Effector memory CD8-positive, alpha-beta T cell (primary cell): Measurements from ENCODE around the gene LRP8.
A peak's percentile ranks its signal among the peaks of the same experiment; 100 is the strongest.

Experiments used
- ATAC-seq: fragments of 150-1000 bp; cut with Tn5 transposase; replicated peaks from 2 replicates; pipeline ENCODE4 v1.10.0; 2021; ENCODE audit warnings: mild to moderate bottlenecking, moderate library complexity
- DNase-seq, 3 experiments: peaks; one replicate each; pipeline ENCODE4 v3.0.0; 2021
- H3K27ac Mint-ChIP-seq, 2 donors: one replicate each; pipeline ENCODE4 v1.8.0; 2022; ENCODE audit warnings: mild to moderate bottlenecking in 2 of 2, mixed read lengths in 2 of 2, moderate library complexity in 2 of 2
- H3K27me3 Mint-ChIP-seq, 2 donors: one replicate each; pipeline ENCODE4 v1.8.0; 2022; ENCODE audit warnings: mixed read lengths in 2 of 2
- H3K36me3 Mint-ChIP-seq: one replicate; pipeline ENCODE4 v1.8.0; 2022; ENCODE audit warnings: mild to moderate bottlenecking, moderate library complexity, mixed read lengths; ENCODE audit not compliant: insufficient read depth
- H3K4me1 Mint-ChIP-seq, 2 donors: one replicate each; pipeline ENCODE4 v1.8.0; 2022; ENCODE audit warnings: low read depth in 2 of 2, mixed read lengths in 2 of 2
- H3K4me3 Mint-ChIP-seq, 2 donors: one replicate each; pipeline ENCODE4 v1.8.0; 2022; ENCODE audit warnings: mild to moderate bottlenecking in 2 of 2, mixed read lengths in 2 of 2, moderate library complexity in 2 of 2
- H3K9me3 Mint-ChIP-seq, 2 donors: one replicate each; pipeline ENCODE4 v1.8.0; 2022; ENCODE audit warnings: mixed read lengths in 2 of 2

The LRP8 gene

DNA sequence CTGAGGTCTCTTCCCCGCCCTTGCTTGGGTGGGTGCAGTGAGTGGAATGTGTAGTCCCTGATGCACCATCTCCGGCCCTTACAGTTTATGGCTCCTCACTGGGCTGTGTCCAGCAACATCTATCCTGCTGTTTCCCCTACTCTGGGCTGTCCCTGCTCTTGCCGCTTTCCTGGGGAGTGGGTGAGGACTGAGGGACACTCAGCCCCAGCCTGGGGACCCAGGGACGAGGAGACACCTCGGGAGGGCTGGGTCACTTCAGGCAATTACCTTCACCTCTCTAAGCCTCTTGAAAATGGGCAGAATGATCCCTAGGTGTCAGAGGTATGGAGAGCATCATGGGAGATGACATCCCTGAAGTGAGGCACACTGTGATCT lies 13.6 kb upstream of the LRP8 start:
- no peak overlapping the region for H3K27ac Mint-ChIP-seq
- no peaks in the 10 kb centered on the region for H3K4me1 Mint-ChIP-seq
- H3K4me3 Mint-ChIP-seq: no peak overlapping the region
- H3K36me3 Mint-ChIP-seq: peaks cover 4% of the 10 kb centered on the region
- no peaks in the 10 kb centered on the region for H3K9me3 Mint-ChIP-seq
- H3K27me3 Mint-ChIP-seq: peaks cover 0 to 12% of the 10 kb centered on the region in 2 donors
- DNase-seq: no peak
- ATAC-seq: no peak

DNA sequence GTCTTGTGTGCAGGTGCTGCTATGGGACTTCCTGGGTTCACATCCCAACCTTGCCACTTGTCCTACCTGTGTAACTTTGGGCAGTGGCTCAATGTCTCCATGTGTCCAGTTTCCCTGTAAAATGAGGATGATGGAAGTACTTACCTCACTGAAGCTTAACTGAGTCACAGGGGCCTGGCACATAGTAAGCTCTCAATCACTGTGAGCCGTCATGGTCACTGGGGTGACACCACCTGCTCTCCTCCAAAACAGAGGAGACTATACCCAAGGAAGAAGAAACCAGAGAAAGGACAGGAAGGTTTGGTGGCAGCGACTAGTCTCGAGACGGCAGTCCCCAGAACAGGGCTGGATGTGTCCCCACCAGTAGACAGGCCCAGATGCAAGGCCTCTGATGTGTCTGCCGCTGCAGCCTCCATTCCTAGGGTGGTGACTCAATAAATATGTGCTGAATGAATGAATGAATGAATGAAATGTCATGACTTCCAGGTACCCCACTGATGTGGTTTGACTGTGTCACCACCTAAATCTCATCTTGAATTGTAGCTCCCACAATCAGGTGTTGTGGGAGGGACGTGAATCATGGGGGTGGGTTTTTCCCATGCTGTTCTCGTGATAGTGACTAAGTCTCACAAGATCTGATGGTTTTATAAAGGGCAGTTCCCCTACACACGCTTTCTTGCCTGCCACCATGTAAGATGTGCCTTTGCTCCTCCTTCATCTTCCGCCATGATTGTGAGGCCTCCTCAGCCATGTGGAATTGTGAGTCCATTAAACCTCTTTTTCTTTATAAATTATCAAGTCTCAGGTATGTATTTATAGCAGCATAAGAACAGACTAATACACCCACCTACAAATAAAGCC lies 13.0 kb upstream of the LRP8 start:
- Mint-ChIP-seq H3K27ac (no peak overlapping the region), H3K36me3 (peaks cover 4% of the 10 kb centered on the region), H3K27me3 (peaks cover 0 to 12% of the 10 kb centered on the region in 2 donors), H3K4me3 (no peak overlapping the region), H3K4me1 (peaks cover 0 to 1% of the 10 kb centered on the region in 2 donors), H3K9me3 (no peaks in the 10 kb centered on the region)
- ATAC-seq: no peak
- no peak for DNase-seq

DNA sequence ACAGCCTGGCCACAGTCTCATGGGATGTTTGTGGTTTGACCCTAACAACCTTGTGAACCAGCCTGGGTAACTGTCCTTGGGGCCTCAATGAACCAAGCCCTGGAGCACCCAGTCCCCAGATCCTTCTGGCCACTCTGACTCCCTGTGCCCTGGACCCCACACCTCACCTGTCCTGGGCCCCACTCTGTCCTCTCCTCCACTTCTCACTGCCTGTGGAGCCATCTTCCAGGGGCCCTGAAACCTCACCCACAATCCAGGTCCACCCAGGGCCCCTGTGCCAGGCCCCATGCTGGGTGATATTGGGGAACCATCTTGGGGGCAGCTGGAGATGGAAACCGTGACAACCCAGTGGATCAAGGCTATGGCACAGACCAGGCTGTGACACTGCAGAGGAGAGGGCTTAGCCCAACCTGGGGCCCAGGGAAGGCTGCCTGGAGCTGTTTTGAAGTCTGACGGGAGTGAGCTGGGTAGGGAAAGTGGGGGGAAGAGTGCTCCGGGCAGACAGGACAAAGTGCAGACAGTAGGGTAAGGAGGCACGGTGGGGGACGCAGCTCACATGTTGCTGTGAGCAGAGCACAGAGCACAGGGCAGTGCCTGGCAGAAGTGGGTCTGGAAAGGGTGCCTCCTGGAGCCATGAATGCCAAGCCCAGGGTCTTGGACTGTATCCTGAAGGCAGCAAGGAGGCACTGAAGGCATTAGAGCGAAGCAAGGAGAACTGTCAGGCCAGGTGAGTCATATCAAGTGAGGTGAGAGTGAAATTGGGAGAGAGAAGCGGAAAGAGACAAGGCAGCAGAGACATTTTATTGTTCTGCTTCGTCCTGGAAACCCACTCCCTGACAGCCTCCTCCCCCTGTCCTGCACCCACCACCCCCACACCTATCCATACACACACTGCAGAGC lies 12.1 kb upstream of the LRP8 start:
- DNase-seq (no peak), ATAC-seq (no peak)
- peaks cover 0 to 12% of the 10 kb centered on the region in 2 donors for H3K27me3 Mint-ChIP-seq

DNA sequence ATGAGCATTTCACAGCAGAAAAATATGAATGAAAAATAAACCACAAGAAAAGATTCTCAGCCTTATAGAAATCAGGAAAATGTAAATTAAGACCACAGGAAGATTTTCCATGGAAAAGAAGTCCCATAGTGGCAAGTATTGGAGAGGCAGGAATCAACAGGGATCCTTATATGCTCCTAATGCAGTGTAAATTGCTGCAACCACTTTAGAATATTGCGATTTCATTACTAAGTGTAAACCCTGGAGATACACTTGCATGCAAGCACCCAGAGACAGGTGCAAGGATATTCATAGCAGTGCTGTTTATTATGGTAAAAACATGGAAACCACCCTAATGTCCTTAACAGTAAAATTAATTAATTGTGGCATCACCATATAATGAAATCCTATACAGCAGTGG lies 10.6 kb upstream of the LRP8 start:
- no peaks in the 10 kb centered on the region for H3K27me3 Mint-ChIP-seq
- H3K4me1 Mint-ChIP-seq: peaks cover 5 to 14% of the 10 kb centered on the region in 2 donors
- peaks cover 4% of the 10 kb centered on the region for H3K36me3 Mint-ChIP-seq
- DNase-seq (no peak), ATAC-seq (no peak)
- H3K27ac Mint-ChIP-seq: no peak overlapping the region
- no peak overlapping the region for H3K4me3 Mint-ChIP-seq
- H3K9me3 Mint-ChIP-seq: no peaks in the 10 kb centered on the region

More for the DNA sequence above, 12.1 kb upstream of the LRP8 start:
- peaks cover under 1 to 8% of the 10 kb centered on the region in 2 donors for H3K4me1 Mint-ChIP-seq
- H3K4me3 Mint-ChIP-seq: no peak overlapping the region
- H3K36me3 Mint-ChIP-seq: peaks cover 4% of the 10 kb centered on the region
- H3K27ac Mint-ChIP-seq: no peak overlapping the region
- no peaks in the 10 kb centered on the region for H3K9me3 Mint-ChIP-seq

DNA sequence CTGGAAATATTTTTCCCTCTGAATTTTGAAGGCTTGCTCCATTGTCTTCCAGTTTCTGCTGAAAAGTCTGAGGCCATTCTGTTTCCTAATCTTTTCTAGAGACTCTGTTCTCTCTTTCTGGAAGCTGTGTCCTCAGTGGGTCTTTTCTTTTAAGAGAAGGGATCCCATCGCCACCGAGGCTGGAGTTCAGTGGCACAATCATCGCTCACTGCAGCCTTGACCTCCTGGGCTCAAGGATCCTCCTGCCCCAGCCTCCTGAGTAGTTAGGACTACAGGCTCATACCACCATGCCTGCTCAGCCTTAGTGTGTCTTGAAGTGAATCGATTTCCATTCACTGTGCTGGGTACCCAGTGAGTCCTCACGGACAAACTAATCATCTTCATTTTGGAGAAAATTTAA lies 9.6 kb upstream of the LRP8 start:
- H3K4me3 Mint-ChIP-seq: no peak overlapping the region
- H3K27me3 Mint-ChIP-seq: no peaks in the 10 kb centered on the region
- no peak overlapping the region for H3K27ac Mint-ChIP-seq
- peaks cover 4% of the 10 kb centered on the region for H3K36me3 Mint-ChIP-seq
- no peak for ATAC-seq
- no peak for DNase-seq
- H3K4me1 Mint-ChIP-seq: peaks cover 5 to 14% of the 10 kb centered on the region in 2 donors
- H3K9me3 Mint-ChIP-seq: no peaks in the 10 kb centered on the region

DNA sequence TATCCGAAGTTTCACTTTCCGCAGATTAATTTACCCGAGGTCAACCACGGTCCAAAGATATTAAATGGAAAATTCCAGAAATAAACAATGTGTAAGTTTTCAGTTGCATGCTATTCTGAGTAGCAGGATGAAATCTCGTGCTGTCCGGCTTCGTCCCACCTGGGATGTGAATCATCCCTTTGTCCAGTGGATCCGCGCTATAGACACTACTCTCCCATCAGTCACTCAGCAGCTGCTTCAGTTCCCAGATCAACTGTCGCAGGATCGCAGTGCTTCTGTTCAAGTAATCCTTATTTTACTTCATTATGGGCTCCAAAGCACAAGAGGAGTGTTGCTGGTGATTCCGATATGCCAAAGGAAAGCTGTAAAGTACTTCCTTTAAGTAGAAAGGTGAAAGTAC lies 8.3 kb upstream of the LRP8 start:
- peaks cover 4% of the 10 kb centered on the region for H3K36me3 Mint-ChIP-seq
- peaks cover 9 to 14% of the 10 kb centered on the region in 2 donors for H3K4me1 Mint-ChIP-seq
- H3K27me3 Mint-ChIP-seq: no peaks in the 10 kb centered on the region
- H3K9me3 Mint-ChIP-seq: no peaks in the 10 kb centered on the region
- no peak overlapping the region for H3K27ac Mint-ChIP-seq
- ATAC-seq: no peak
- no peak for DNase-seq
- H3K4me3 Mint-ChIP-seq: no peak overlapping the region

DNA sequence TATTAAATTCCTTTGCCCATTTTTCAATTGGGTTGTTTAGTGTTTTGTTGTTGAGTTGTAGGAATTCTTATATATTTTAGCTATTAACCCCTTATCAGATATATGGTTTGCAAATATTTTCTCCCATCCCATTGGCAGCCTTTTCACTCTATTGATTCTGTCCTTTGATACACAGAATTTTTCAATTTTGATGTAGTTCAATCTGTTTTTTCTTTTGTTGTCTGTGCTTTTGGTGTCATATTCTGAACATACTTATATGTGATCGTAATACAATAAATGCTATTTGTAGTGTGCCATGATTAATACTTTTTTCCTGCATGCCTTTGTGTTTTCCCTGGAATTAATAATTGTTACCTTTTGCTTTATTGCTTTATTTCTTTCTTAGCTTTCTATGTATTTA lies 7.8 kb upstream of the LRP8 start:
- ATAC-seq (no peak), DNase-seq (no peak)
- H3K4me3 Mint-ChIP-seq: no peak overlapping the region
- H3K36me3 Mint-ChIP-seq: peaks cover 4% of the 10 kb centered on the region
- no peak overlapping the region for H3K27ac Mint-ChIP-seq
- no peaks in the 10 kb centered on the region for H3K27me3 Mint-ChIP-seq
- peaks cover 9 to 14% of the 10 kb centered on the region in 2 donors for H3K4me1 Mint-ChIP-seq
- H3K9me3 Mint-ChIP-seq: no peaks in the 10 kb centered on the region

DNA sequence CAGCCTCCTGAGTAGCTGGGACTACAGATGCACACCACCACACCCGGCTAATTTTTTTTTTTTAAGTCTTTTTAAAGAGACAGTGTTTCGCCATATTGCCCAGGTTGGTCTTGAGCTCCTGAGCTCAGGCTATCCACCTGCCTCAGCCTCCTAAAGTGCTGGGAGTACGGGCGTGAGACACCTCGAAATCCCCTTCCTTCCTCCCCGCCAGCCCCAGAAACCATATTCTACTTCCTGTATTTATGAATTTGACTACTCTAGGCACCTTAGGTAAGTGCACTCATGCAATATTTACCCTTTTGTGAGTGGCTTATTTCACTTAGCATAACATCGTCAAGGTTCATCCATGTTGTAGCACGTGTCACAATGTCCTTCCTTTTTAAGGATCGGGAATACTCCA lies 6.9 kb upstream of the LRP8 start:
- H3K27me3 Mint-ChIP-seq: no peaks in the 10 kb centered on the region
- DNase-seq: no peak
- peak; percentile 74 for ATAC-seq
- no peaks in the 10 kb centered on the region for H3K9me3 Mint-ChIP-seq
- H3K4me3 Mint-ChIP-seq: no peak overlapping the region
- H3K36me3 Mint-ChIP-seq: peaks cover 4% of the 10 kb centered on the region
- peaks cover 10 to 14% of the 10 kb centered on the region in 2 donors for H3K4me1 Mint-ChIP-seq
- peak overlapping the region; percentile 20 to 26 for H3K27ac Mint-ChIP-seq

DNA sequence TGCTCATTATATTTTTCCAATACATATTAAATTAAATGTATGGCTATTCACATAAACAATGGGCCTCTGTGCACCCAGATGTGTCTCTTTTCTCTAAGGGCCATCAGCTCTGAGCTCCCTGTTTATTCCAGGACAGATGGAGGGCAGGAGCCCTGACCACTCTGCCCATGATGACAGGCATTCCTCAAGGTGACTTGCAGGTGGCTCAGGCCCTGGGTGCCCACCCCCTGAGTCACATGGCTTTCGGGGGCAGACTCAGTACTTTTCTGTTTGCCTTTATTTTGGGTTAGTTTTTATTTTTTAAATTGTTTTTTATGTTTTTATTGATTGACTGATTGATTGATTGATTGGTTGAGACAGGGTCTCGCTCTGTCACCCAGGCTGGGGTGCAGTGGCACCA lies 6.4 kb upstream of the LRP8 start:
- H3K9me3 Mint-ChIP-seq: no peaks in the 10 kb centered on the region
- H3K27ac Mint-ChIP-seq: peak overlapping the region; percentile 20 to 26
- peaks cover 13 to 14% of the 10 kb centered on the region in 2 donors for H3K4me1 Mint-ChIP-seq
- peaks cover 4% of the 10 kb centered on the region for H3K36me3 Mint-ChIP-seq
- H3K27me3 Mint-ChIP-seq: no peaks in the 10 kb centered on the region
- H3K4me3 Mint-ChIP-seq: no peak overlapping the region
- ATAC-seq: no peak
- no peak for DNase-seq

DNA sequence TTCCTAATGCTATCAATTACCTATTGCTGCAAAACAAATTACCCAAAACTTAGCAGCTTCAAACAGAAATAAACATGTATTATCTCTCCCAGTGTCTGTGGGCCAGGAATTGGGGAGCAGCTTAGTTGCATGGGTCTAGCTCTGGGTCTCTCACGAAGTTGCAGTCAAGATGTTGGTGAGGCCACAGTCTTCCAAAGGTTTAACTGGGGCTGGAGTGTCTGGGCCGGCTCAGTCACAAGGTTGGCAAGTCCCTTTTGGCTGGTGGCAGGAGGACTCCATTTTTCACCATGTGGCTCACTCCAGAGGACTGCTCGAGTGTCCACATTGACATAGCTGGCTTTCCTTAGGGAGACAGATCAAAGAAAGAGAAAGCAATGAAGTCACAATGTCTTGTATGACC lies 5.0 kb upstream of the LRP8 start:
- no peaks in the 10 kb centered on the region for H3K9me3 Mint-ChIP-seq
- no peak overlapping the region for H3K4me3 Mint-ChIP-seq
- peaks cover 14 to 15% of the 10 kb centered on the region in 2 donors for H3K4me1 Mint-ChIP-seq
- DNase-seq (no peak), ATAC-seq (no peak)
- H3K36me3 Mint-ChIP-seq: peaks cover 4% of the 10 kb centered on the region
- no peaks in the 10 kb centered on the region for H3K27me3 Mint-ChIP-seq
- peak overlapping the region in 1 of 2 donors; percentile 19 for H3K27ac Mint-ChIP-seq

DNA sequence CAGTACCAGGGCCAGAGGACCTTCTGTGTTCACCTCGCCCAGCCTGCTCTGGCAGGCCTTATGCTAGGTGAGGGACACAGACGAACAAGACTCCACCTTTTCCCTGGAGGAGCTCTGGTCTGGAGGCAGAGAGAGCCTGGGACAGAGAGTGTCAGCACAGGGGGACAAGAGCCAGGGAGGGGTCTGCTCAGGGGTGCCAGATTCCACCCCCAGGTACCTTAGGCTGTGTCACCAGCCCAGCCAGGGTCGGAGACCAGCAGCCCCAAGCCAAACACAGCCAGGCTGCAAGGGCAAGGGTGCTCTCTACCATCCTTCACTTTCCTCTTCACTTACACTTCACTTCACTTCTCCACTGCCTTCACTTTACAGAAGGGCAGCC lies 4.3 kb upstream of the LRP8 start:
- peaks cover 2% of the 10 kb centered on the region for H3K36me3 Mint-ChIP-seq
- H3K27me3 Mint-ChIP-seq: no peaks in the 10 kb centered on the region
- H3K4me1 Mint-ChIP-seq: peaks cover 15 to 16% of the 10 kb centered on the region in 2 donors
- DNase-seq (no peak), ATAC-seq (no peak)
- no peak overlapping the region for H3K4me3 Mint-ChIP-seq
- peak overlapping the region in 1 of 2 donors; percentile 19 for H3K27ac Mint-ChIP-seq
- no peaks in the 10 kb centered on the region for H3K9me3 Mint-ChIP-seq

DNA sequence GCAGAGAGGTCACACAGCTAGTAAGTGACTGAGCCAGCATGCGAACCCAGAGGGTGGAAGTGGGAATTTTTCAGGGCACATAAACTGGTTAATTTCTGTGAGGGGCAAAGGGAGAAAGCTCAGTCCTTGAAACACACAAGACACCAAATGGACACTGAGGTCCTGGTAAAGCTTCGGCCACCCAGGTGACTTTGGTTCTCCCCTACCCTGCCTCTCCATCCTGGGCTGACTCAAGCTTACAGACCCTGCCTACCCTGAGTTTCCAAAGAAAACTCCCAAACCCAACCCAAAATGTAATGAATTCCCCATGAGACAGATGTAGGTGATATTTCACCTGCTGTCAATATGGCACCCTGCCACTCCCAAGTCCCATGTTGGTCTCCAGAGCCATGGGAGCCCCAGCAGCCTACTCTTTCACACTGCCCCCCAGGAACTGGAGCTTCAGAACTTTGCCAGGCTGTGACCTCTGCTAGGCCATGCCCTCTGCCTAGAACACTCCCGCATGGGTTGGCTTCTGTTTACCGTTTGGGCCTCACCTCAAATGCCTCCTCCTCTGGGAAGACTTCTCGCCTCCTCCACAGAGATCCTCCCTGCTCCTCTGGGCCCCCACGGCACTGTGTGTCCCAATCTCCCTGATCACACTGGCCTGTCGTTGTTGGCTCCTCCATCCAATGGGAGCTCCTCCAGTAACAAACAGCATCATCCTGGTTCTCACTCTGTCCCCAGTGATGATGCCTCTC lies 3.7 kb upstream of the LRP8 start:
- DNase-seq (no peak), ATAC-seq (no peak)
- Mint-ChIP-seq H3K36me3 (peaks cover 4% of the 10 kb centered on the region), H3K27me3 (no peaks in the 10 kb centered on the region), H3K9me3 (no peaks in the 10 kb centered on the region), H3K27ac (no peak overlapping the region), H3K4me3 (no peak overlapping the region), H3K4me1 (peaks cover 20 to 22% of the 10 kb centered on the region in 2 donors)

DNA sequence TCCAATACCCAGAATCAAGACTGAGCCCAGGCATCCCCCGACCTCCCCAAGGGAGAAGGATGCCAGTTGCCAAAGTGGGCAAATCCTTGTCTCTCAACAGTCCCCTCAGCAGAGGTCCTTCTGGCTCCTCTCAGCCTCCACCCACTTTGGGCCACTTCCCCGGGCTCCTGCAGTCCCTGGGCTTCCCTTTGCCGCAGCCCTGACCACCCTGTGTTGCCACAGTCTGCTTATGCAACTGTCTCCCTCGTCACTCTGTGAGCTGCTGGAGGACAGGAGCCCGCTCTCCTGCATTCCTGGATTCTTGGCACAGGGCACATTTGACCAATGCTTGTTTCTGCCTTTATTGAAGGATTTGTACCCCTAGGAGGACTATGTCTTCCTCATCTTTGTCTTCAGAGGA lies 2.9 kb upstream of the LRP8 start:
- no peak overlapping the region for H3K27ac Mint-ChIP-seq
- H3K4me3 Mint-ChIP-seq: no peak overlapping the region

More for the DNA sequence above, 2.9 kb upstream of the LRP8 start:
- no peaks in the 10 kb centered on the region for H3K9me3 Mint-ChIP-seq
- ATAC-seq: no peak
- no peaks in the 10 kb centered on the region for H3K27me3 Mint-ChIP-seq
- H3K36me3 Mint-ChIP-seq: peaks cover 9% of the 10 kb centered on the region
- H3K4me1 Mint-ChIP-seq: peaks cover 22 to 24% of the 10 kb centered on the region in 2 donors
- DNase-seq: no peak
